PC-3 (cell line): ENCODE data around the gene TMOD2. TPM values are rescaled to one million over a fixed set of nuclear protein-coding genes. Genes with fewer than 3 reads are reported as not detected.

ENCODE experiments used
- ATAC-seq: fragments of 200-7000 bp; cut with Tn5 transposase; 2 replicates; pipeline ENCODE4 v1.9.1; 2020; ENCODE audit warnings: mild to moderate bottlenecking, moderate library complexity
- BruUV-seq: library from RNA; stranded (reverse); fragments of 400-500 nt; replicated peaks from 2 replicates; lab custom pipeline; 2021; lab: Mats Ljungman, UMichigan
- CTCF ChIA-PET: fragments of 300-600 bp; sonication (Branson Sonifier 250); formaldehyde crosslinking; loops from one replicate; lab custom pipeline; 2022; ENCODE audit warnings: antibody characterized with exemption; lab: Charles Lee
- POLR2A ChIA-PET: fragments of 300-600 bp; sonication (Branson Sonifier 250); formaldehyde crosslinking; loops from one replicate; lab custom pipeline; 2022; ENCODE audit warnings: antibody characterized with exemption; ENCODE audit not compliant: unreplicated experiment; lab: Charles Lee
- DNase-seq: peaks from one replicate; pipeline ENCODE4 v3.0.0-alpha.2; 2015
- H2AFZ ChIP-seq: fragments of 300-600 bp; sonication (generic); 2 replicates; pipeline ENCODE4 v1.6.0; 2016; ENCODE audit warnings: antibody characterized with exemption, low read length
- H3F3A ChIP-seq: fragments of 300-600 bp; sonication (generic); one replicate; pipeline ENCODE4 v1.6.0; 2017; ENCODE audit warnings: antibody characterized with exemption, low read length, control low read depth, mild to moderate bottlenecking; ENCODE audit not compliant: unreplicated experiment
- H3K27ac ChIP-seq: fragments of 300-600 bp; sonication (generic); 2 replicates; pipeline ENCODE4 v1.5.1; 2016; ENCODE audit warnings: mild to moderate bottlenecking, low read length
- H3K27me3 ChIP-seq: fragments of 300-600 bp; sonication (generic); 2 replicates; pipeline ENCODE4 v1.6.1; 2016; ENCODE audit warnings: low read length, mixed read lengths
- H3K36me3 ChIP-seq: fragments of 300-600 bp; sonication (generic); 2 replicates; pipeline ENCODE4 v1.6.1; 2016; ENCODE audit warnings: low read depth, mixed run types, low read length, mixed read lengths
- H3K4me1 ChIP-seq: fragments of 300-600 bp; sonication (generic); 2 replicates; pipeline ENCODE4 v1.5.1; 2016; ENCODE audit warnings: low read length; ENCODE audit not compliant: insufficient read depth
- H3K4me2 ChIP-seq: fragments of 300-600 bp; sonication (generic); 2 replicates; pipeline ENCODE4 v1.6.0; 2016; ENCODE audit warnings: low read length
- H3K4me3 ChIP-seq: fragments of 300-600 bp; sonication (generic); 2 replicates; pipeline ENCODE4 v1.5.1; 2016; ENCODE audit warnings: mild to moderate bottlenecking, low read length, mixed read lengths
- H3K79me2 ChIP-seq: fragments of 300-600 bp; sonication (generic); 2 replicates; pipeline ENCODE4 v1.6.1; 2017; ENCODE audit warnings: low read length, mixed read lengths
- H3K9ac ChIP-seq: fragments of 300-600 bp; sonication (generic); 2 replicates; pipeline ENCODE4 v1.6.0; 2016; ENCODE audit warnings: mild to moderate bottlenecking, low read length
- H3K9me2 ChIP-seq: fragments of 300-600 bp; sonication (generic); replicated peaks from 2 replicates; pipeline ENCODE4 v1.6.1; 2016; ENCODE audit warnings: mixed run types, low read length, mixed read lengths
- H3K9me3 ChIP-seq: fragments of 300-600 bp; sonication (generic); 2 replicates; pipeline ENCODE4 v1.6.1; 2016; ENCODE audit warnings: low read length, mixed read lengths
- H4K20me1 ChIP-seq: fragments of 300-600 bp; sonication (generic); 2 replicates; pipeline ENCODE4 v1.6.1; 2016; ENCODE audit warnings: low read length, mixed read lengths
- EZH2 ChIP-seq: fragments of 300-600 bp; sonication (generic); IDR thresholded peaks from one replicate; pipeline ENCODE4 v1.6.1; 2017; ENCODE audit warnings: antibody characterized with exemption, mild to moderate bottlenecking, low read length; ENCODE audit not compliant: unreplicated experiment
- EZH2phosphoT487 ChIP-seq: fragments of 300-600 bp; sonication (generic); IDR thresholded peaks from 2 replicates; pipeline ENCODE4 v1.6.1; 2018; ENCODE audit warnings: mild to moderate bottlenecking, antibody characterized with exemption, low read length, borderline replicate concordance
- intact Hi-C: fragments of 100-400 bp; cut with micrococcal nuclease; formaldehyde crosslinking; loops from 2 replicates; pipeline ENCODE4 v1.9.0; 2023
- total RNA-seq: library from RNA; depleted of rRNA; stranded (reverse); fragments of >200 nt; gene quantifications from 2 replicates; pipeline ENCODE4 v1.2.3, GENCODE V29; 2014
- TF ChIP-seq, protein P1 (sequence below): fragments of 300-600 bp; sonication (generic); conservative IDR thresholded peaks from 2 replicates; pipeline ENCODE4 v1.5.1; 2017; ENCODE audit warnings: antibody characterized with exemption, low read depth, mild to moderate bottlenecking, low read length

Gene TMOD2
- total RNA-seq, 1 experiment from 2014 or later = 0.95 TPM

- intact Hi-C loops = no loop called here
Measured at GRCh38 chr15:51760805-51761204, 9.4 kb downstream of the TMOD2 start.

DNA sequence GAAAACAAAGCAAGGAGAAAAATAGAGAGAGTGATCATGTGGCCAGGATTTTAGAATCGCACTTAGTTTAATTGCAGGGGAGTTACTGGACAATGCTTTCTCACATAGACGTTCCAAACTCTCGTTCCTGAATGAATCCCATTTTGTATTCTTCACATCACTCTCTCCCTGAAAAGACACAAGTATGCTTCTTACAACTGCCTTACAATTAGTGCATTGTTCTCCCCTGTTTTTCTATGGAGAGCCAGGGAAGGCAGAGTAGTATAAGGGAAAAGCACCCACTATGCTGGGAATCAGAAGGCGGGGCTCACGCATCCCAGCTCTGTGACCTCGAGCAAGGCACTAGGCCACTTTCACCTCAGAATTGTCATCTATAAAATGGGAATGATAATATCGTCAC, 14.4 kb downstream of the TMOD2 start:
- H3F3A ChIP-seq = no peaks in the 10 kb centered on the region
- intact Hi-C loops = no loop called here
- DNase-seq (no peak), ATAC-seq (no peak)
- no peaks in the 10 kb centered on the region for H3K36me3 ChIP-seq
- CTCF ChIA-PET = no interaction called here
- H3K9me3 ChIP-seq = no peaks in the 10 kb centered on the region
- H3K27me3 ChIP-seq = no peaks in the 10 kb centered on the region
- POLR2A ChIA-PET = no interaction called here
- no peak overlapping the region for H3K9ac ChIP-seq
- H2AFZ ChIP-seq = no peak overlapping the region
- TF ChIP-seq, protein P1, sequence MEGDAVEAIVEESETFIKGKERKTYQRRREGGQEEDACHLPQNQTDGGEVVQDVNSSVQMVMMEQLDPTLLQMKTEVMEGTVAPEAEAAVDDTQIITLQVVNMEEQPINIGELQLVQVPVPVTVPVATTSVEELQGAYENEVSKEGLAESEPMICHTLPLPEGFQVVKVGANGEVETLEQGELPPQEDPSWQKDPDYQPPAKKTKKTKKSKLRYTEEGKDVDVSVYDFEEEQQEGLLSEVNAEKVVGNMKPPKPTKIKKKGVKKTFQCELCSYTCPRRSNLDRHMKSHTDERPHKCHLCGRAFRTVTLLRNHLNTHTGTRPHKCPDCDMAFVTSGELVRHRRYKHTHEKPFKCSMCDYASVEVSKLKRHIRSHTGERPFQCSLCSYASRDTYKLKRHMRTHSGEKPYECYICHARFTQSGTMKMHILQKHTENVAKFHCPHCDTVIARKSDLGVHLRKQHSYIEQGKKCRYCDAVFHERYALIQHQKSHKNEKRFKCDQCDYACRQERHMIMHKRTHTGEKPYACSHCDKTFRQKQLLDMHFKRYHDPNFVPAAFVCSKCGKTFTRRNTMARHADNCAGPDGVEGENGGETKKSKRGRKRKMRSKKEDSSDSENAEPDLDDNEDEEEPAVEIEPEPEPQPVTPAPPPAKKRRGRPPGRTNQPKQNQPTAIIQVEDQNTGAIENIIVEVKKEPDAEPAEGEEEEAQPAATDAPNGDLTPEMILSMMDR = no peak
- TF ChIP-seq EZH2 = no peak
- H4K20me1 ChIP-seq = no peaks in the 10 kb centered on the region
- H3K79me2 ChIP-seq = no peaks in the 10 kb centered on the region
- no peaks in the 10 kb centered on the region for H3K9me2 ChIP-seq
- no peak overlapping the region for H3K4me3 ChIP-seq
- no peaks in the 10 kb centered on the region for H3K4me1 ChIP-seq
- no peak overlapping the region for H3K27ac ChIP-seq
- no peak overlapping the region for H3K4me2 ChIP-seq
- BruUV-seq = no TSS peak

More at GRCh38 chr15:51760805-51761204, 9.4 kb downstream of the TMOD2 start:
- Histone ChIP-seq H3K27ac (no peak overlapping the region), H3K27me3 (no peaks in the 10 kb centered on the region), H3K9me3 (no peaks in the 10 kb centered on the region), H3K4me3 (no peak overlapping the region), H2AFZ (no peak overlapping the region), H3K79me2 (no peaks in the 10 kb centered on the region), H3K9ac (no peak overlapping the region), H3K9me2 (no peaks in the 10 kb centered on the region), H3K4me1 (no peaks in the 10 kb centered on the region), H3K36me3 (no peaks in the 10 kb centered on the region), H3K4me2 (no peak overlapping the region), H3F3A (no peaks in the 10 kb centered on the region), H4K20me1 (no peaks in the 10 kb centered on the region)
- no peak for ATAC-seq
- no peak for DNase-seq
- CTCF ChIA-PET = no interaction called here
- POLR2A ChIA-PET = no interaction called here
- no TSS peak for BruUV-seq
- TF ChIP-seq, protein P1 = no peak
- TF ChIP-seq EZH2 = no peak
- TF ChIP-seq EZH2phosphoT487 = no peak

DNA sequence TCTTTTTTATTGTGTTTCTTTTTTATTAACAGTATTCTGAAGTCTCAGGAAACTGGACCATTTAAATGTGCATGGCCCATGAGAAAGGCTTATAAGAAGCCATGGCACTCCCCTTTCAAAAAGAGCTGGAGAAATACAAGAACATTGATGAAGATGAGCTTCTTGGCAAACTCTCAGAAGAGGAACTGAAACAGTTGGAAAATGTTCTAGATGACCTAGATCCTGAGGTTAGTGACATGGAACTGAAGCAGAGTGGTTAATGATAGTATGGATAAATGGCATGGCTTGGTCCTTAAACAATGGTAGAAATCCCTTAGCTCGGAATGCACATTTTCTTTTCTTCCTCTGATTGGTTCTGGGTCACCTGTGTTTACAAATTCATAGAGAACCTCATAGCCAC, 14.9 kb downstream of the TMOD2 start:
- Histone ChIP-seq H3K9ac (no peak overlapping the region), H2AFZ (no peak overlapping the region), H3K9me3 (no peaks in the 10 kb centered on the region), H3K27ac (no peak overlapping the region), H3K9me2 (no peaks in the 10 kb centered on the region), H4K20me1 (no peaks in the 10 kb centered on the region), H3K4me1 (no peaks in the 10 kb centered on the region), H3K27me3 (no peaks in the 10 kb centered on the region), H3K4me3 (no peak overlapping the region), H3F3A (no peaks in the 10 kb centered on the region), H3K79me2 (no peaks in the 10 kb centered on the region), H3K36me3 (no peaks in the 10 kb centered on the region), H3K4me2 (no peak overlapping the region)
- ATAC-seq = no peak
- POLR2A ChIA-PET = no interaction called here
- BruUV-seq = no TSS peak
- DNase-seq = no peak
- intact Hi-C loops = no loop called here
- CTCF ChIA-PET = no interaction called here
- TF ChIP-seq, protein P1 = no peak
- no peak for TF ChIP-seq EZH2phosphoT487
- no peak for TF ChIP-seq EZH2
